Peyer's patch (tissue), 4 donors: ENCODE data around the gene EFHC1.

Experiments
- CTCF ChIP-seq, 6 experiments: fragments of 450-650 bp in 4 of 6; fragments of 200-600 bp in 2 of 6; sonication (generic) in 1 of 6; IDR thresholded peaks; one replicate each; pipeline ENCODE4 v1.5.1; 2017 to 2019; ENCODE audit warnings: antibody characterized with exemption in 6 of 6, mild to moderate bottlenecking in 3 of 6, moderate library complexity in 1 of 6
- POLR2A ChIP-seq, 2 donors: fragments of 450-650 bp; IDR thresholded peaks; one replicate each; pipeline ENCODE4 v1.5.1; 2017; ENCODE audit warnings: antibody characterized with exemption in 2 of 2, mild to moderate bottlenecking in 2 of 2, moderate library complexity in 2 of 2

- no peak for TF ChIP-seq CTCF (IDR thresholded peaks at IDR 0.05)
- TF ChIP-seq POLR2A (IDR thresholded peaks at IDR 0.05) = no peak
These were observed 118.2 kb downstream of the EFHC1 start for GRCh38 chr6:52538252-52538900.
